ENCODE results near the gene PIK3CA.

GRCh38 chr3:179266701-179267211 lies 118.6 kb downstream of the PIK3CA start:
- TF ChIP-seq EZH2 (IDR thresholded peaks at IDR 0.05) = no peak
- TF ChIP-seq FOXP2 (optimal IDR thresholded peaks at IDR 0.05; ENCODE audit: control extremely low read depth, extremely low read length, insufficient read depth) = no peak
- TF ChIP-seq POLR2AphosphoS5 (IDR thresholded peaks at IDR 0.05; ENCODE audit: borderline replicate concordance, low read depth, low read length) = no peak
